ENCODE results near the gene ICAM2. TPM values are rescaled to one million over a fixed set of nuclear protein-coding genes. Genes with fewer than 3 reads are reported as not detected.

ICAM2 gene
- polyA plus RNA-seq, 1 of the 3 experiments (the other 2 are of a cell fraction) = 0.08 TPM

- Histone ChIP-seq H3K4me2 (no peak overlapping the region), H3K36me3 (replicated peaks in 1 of 2; ENCODE audit: control insufficient read depth in 1 of 2, insufficient read depth in 2 of 2, low read length in 1 of 2) (no peaks in the 10 kb centered on the region), H3K4me3 (ENCODE audit: low read depth in 2 of 2, low read length in 1 of 2) (no peak overlapping the region), H3K4me1 (ENCODE audit: control insufficient read depth in 1 of 2, insufficient read depth in 2 of 2, low read depth in 1 of 2, low read length in 1 of 2) (no peaks in the 10 kb centered on the region), H3K79me2 (ENCODE audit: insufficient read depth) (no peaks in the 10 kb centered on the region), H2AFZ (ENCODE audit: low read depth) (no peak overlapping the region), H3F3A (replicated peaks; ENCODE audit: insufficient read depth) (peaks cover 4% of the 10 kb centered on the region), H3K9me2 (no peaks in the 10 kb centered on the region), H3K9ac (no peak overlapping the region), H4K20me1 (ENCODE audit: insufficient read depth) (no peaks in the 10 kb centered on the region), H3K9me3 (no peaks in the 10 kb centered on the region), H3K27me3 (ENCODE audit: insufficient read depth) (no peaks in the 10 kb centered on the region), H3K27ac (ENCODE audit: low read depth in 2 of 2, low read length in 1 of 2) (no peak overlapping the region)
- TF ChIP-seq MAX (IDR thresholded peaks at IDR 0.05; ENCODE audit: low read depth) = no peak
- no peak for TF ChIP-seq ZBTB33 (IDR thresholded peaks at IDR 0.05; ENCODE audit: borderline replicate concordance, low read depth)
- TF ChIP-seq RCOR1 (IDR thresholded peaks at IDR 0.05; ENCODE audit: low read length) = no peak
- no peak for TF ChIP-seq CHD2 (IDR thresholded peaks at IDR 0.05; ENCODE audit: low read length, partially characterized antibody)
- no peak for TF ChIP-seq CTCF (IDR thresholded peaks at IDR 0.05)
- TF ChIP-seq, protein P1, sequence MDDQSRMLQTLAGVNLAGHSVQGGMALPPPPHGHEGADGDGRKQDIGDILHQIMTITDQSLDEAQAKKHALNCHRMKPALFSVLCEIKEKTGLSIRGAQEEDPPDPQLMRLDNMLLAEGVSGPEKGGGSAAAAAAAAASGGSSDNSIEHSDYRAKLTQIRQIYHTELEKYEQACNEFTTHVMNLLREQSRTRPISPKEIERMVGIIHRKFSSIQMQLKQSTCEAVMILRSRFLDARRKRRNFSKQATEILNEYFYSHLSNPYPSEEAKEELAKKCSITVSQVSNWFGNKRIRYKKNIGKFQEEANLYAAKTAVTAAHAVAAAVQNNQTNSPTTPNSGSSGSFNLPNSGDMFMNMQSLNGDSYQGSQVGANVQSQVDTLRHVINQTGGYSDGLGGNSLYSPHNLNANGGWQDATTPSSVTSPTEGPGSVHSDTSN (IDR thresholded peaks at IDR 0.05) = no peak
- TF ChIP-seq USF1 (IDR thresholded peaks at IDR 0.05; ENCODE audit: borderline replicate concordance, low read depth) = no peak
- TF ChIP-seq ELF1 (IDR thresholded peaks at IDR 0.05) = no peak
- TF ChIP-seq EZH2phosphoT487 (IDR thresholded peaks at IDR 0.05; ENCODE audit: borderline replicate concordance, low read depth) = no peak
- no peak for TF ChIP-seq NFIC (IDR thresholded peaks at IDR 0.05; ENCODE audit: borderline replicate concordance)
- POLR2A ChIA-PET = no interaction called here
- CTCF ChIA-PET = interaction anchor here (0.7 to 17.1 kb wide), 28 partner anchors 5 to 396 kb away, joined by 3 to 810 read pairs (median 11); partner anchors contain the start of genes CD79B, CSHL1, ERN1 and GH1
- WGBS (ENCODE audit: low lambda C conversion rate) = 71% methylated on average over 8 of the region's 8 CpGs
- DNase-seq = no peak
These were observed 3.8 kb upstream of the ICAM2 start for GRCh38 chr17:64024215-64024654.

DNA sequence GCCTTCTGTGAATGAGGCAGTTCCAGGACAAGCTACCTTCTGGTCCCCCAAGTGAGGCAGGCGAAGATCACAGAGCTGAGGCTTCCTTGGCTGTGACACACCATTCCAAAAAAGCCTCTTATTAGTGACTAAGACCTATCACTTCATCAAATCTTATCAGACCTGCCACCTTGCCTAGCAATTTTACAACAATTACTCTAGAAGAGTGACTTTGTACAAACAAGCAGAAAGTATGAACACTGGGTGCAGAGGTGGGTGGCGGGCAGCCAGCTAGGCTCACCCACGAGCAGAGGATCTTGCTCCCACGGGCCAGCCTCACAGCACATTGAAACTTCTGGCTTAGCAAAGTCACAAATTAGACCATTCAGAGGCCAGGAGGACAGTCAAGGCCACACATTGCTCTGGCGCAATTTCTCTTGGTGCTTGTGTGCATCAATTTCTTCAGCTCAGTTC is 2.2 kb upstream of the ICAM2 start:
- WGBS (ENCODE audit: low lambda C conversion rate) = 69% methylated on average over 5 of the region's 5 CpGs
- Histone ChIP-seq H3K36me3 (replicated peaks in 1 of 2; ENCODE audit: control insufficient read depth in 1 of 2, insufficient read depth in 2 of 2, low read length in 1 of 2) (no peaks in the 10 kb centered on the region), H3K27ac (ENCODE audit: low read depth in 2 of 2, low read length in 1 of 2) (no peak overlapping the region), H3F3A (replicated peaks; ENCODE audit: insufficient read depth) (peaks cover 4% of the 10 kb centered on the region), H3K79me2 (ENCODE audit: insufficient read depth) (no peaks in the 10 kb centered on the region), H3K4me2 (no peak overlapping the region), H3K4me3 (ENCODE audit: low read depth in 2 of 2, low read length in 1 of 2) (no peak overlapping the region), H2AFZ (ENCODE audit: low read depth) (no peak overlapping the region), H4K20me1 (ENCODE audit: insufficient read depth) (no peaks in the 10 kb centered on the region), H3K4me1 (ENCODE audit: control insufficient read depth in 1 of 2, insufficient read depth in 2 of 2, low read depth in 1 of 2, low read length in 1 of 2) (no peaks in the 10 kb centered on the region), H3K9me2 (no peaks in the 10 kb centered on the region), H3K27me3 (ENCODE audit: insufficient read depth) (no peaks in the 10 kb centered on the region), H3K9ac (no peak overlapping the region), H3K9me3 (no peaks in the 10 kb centered on the region)
- no peak for DNase-seq
- CTCF ChIA-PET = interaction anchor here (0.6 to 17.1 kb wide), 9 partner anchors 13 to 1149 kb away, joined by 3 to 810 read pairs (median 4); partner anchors contain the start of genes ERN1 and GH1
- no peak for TF ChIP-seq GABPA (IDR thresholded peaks at IDR 0.05; ENCODE audit: low read depth)
- TF ChIP-seq CTCF (IDR thresholded peaks at IDR 0.05) = no peak
- no peak for TF ChIP-seq TCF12 (IDR thresholded peaks at IDR 0.05)
- no peak for TF ChIP-seq POLR2AphosphoS5 (IDR thresholded peaks at IDR 0.05; ENCODE audit: low read depth, low read length)
- TF ChIP-seq YY1 (IDR thresholded peaks at IDR 0.05; ENCODE audit: low read depth) = no peak
- TF ChIP-seq RCOR1 (IDR thresholded peaks at IDR 0.05; ENCODE audit: low read length) = no peak
- TF ChIP-seq TEAD4 (IDR thresholded peaks at IDR 0.05; ENCODE audit: borderline replicate concordance, insufficient read depth) = no peak
- TF ChIP-seq NRF1 (IDR thresholded peaks at IDR 0.05; ENCODE audit: low read depth, low read length) = no peak
- no peak for TF ChIP-seq JUND (IDR thresholded peaks at IDR 0.05)
- TF ChIP-seq FOXM1 (IDR thresholded peaks at IDR 0.05; ENCODE audit: low read depth) = no peak
- TF ChIP-seq RAD21 (IDR thresholded peaks at IDR 0.05; ENCODE audit: low read length) = no peak
- TF ChIP-seq CHD2 (IDR thresholded peaks at IDR 0.05; ENCODE audit: low read length, partially characterized antibody) = no peak
- TF ChIP-seq ELF1 (IDR thresholded peaks at IDR 0.05) = no peak
- no peak for TF ChIP-seq MXI1 (IDR thresholded peaks at IDR 0.05; ENCODE audit: low read depth, low read length)
- no peak for TF ChIP-seq EP300 (IDR thresholded peaks at IDR 0.05; ENCODE audit: borderline replicate concordance in 1 of 2, low read depth in 1 of 2, low read length in 1 of 2)
- POLR2A ChIA-PET = no interaction called here

All from SK-N-SH (cell line).